HCT116 (cell line): ENCODE data around the gene FGF13.

Experiments
- CTCF ChIP-seq, 3 experiments: fragments of 200-600 bp in 1 of 3; sonication (generic) in 1 of 3; IDR thresholded peaks in 2 of 3; conservative IDR thresholded peaks in 1 of 3; 2 replicates each; pipeline ENCODE4 v1.5.1; 2012 to 2017; ENCODE audit warnings: low read depth in 2 of 3, low read length in 2 of 3, antibody characterized with exemption in 1 of 3, borderline replicate concordance in 1 of 3, control low read depth in 1 of 3, mild to moderate bottlenecking in 1 of 3, mixed read lengths in 1 of 3, mixed run types in 1 of 3, moderate library complexity in 1 of 3; ENCODE audit not compliant: insufficient read depth in 1 of 3
- EGR1 ChIP-seq: IDR thresholded peaks from 2 replicates; pipeline ENCODE4 v1.6.1; 2012; ENCODE audit warnings: low read depth
- EZH2 ChIP-seq: fragments of 200-600 bp; sonication (generic); IDR thresholded peaks from 2 replicates; pipeline ENCODE4 v1.6.1; 2017; ENCODE audit warnings: antibody characterized with exemption, mixed run types
- POLR2A ChIP-seq: IDR thresholded peaks from 2 replicates; pipeline ENCODE4 v1.7.0; 2011; ENCODE audit warnings: borderline replicate concordance; ENCODE audit not compliant: insufficient read depth, insufficient read length; ENCODE audit errors: extremely low read depth
- SIN3A ChIP-seq: IDR thresholded peaks from 2 replicates; pipeline ENCODE4 v1.6.1; 2012; ENCODE audit warnings: low read depth
- SP1 ChIP-seq: IDR thresholded peaks from 2 replicates; pipeline ENCODE4 v1.6.1; 2012; ENCODE audit warnings: low read depth
- TCF7L2 ChIP-seq: IDR thresholded peaks from 2 replicates; pipeline ENCODE4 v1.7.0; 2011; ENCODE audit warnings: borderline replicate concordance, inconsistent platforms; ENCODE audit not compliant: insufficient read depth, insufficient read length; ENCODE audit errors: extremely low read depth
- YY1 ChIP-seq: IDR thresholded peaks from 2 replicates; pipeline ENCODE4 v1.6.1; 2011; ENCODE audit warnings: low read length, low read depth, moderate library complexity, mild to moderate bottlenecking; ENCODE audit not compliant: insufficient replicate concordance; ENCODE audit errors: extremely low read depth

DNA sequence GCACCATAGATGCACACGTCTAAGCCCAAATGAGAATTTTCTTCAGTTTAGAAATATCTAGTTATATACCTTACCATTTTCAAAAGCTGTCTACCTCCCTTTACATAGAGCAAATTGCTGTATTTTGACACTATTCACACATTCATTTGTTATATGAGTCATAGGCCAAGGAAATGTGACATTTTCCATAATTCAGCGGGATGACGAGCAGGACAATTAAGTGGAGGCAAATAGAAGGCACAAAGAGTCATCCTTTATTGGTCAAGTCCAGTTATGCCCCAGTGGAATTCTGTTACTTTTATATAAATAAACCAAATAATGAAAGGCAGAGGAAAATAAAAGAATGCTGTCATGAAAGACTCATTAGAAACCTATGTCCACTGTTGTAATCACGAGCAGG lies 27.9 kb downstream of the FGF13 start:
- TF ChIP-seq SIN3A (no peak), POLR2A (no peak), YY1 (no peak), SP1 (no peak), CTCF (IDR thresholded peaks at IDR 0.05 in 2 of 3, conservative IDR thresholded peaks at IDR 0.05 in 1 of 3; ENCODE audit: borderline replicate concordance in 1 of 3, insufficient read depth in 1 of 3, low read depth in 2 of 3, low read length in 2 of 3) (no peak), EZH2 (no peak), EGR1 (no peak), TCF7L2 (no peak)
